ENCODE data around the gene PELI2.

Gene PELI2

GRCh38 chr14:56170877-56171422, 52.7 kb downstream of the PELI2 start:
- FAIRE-seq (no peak), DNase-seq (ENCODE audit: insufficient read length, low spot score) (no peak)

GRCh38 chr14:56172074-56172473, 53.9 kb downstream of the PELI2 start:
- DNase-seq (ENCODE audit: insufficient read length, low spot score) (no peak), FAIRE-seq (no peak)

GRCh38 chr14:56172571-56172971, 54.4 kb downstream of the PELI2 start:
- FAIRE-seq (no peak), DNase-seq (ENCODE audit: insufficient read length, low spot score) (no peak)

GRCh38 chr14:56173365-56173922, 55.2 kb downstream of the PELI2 start:
- no peak for FAIRE-seq

GRCh38 chr14:56175773-56176172, 57.6 kb downstream of the PELI2 start:
- DNase-seq (ENCODE audit: insufficient read length, low spot score): no peak

More at GRCh38 chr14:56173365-56173922, 55.2 kb downstream of the PELI2 start:
- no peak for DNase-seq (ENCODE audit: insufficient read length, low spot score)

GRCh38 chr14:56176530-56176929, 58.3 kb downstream of the PELI2 start:
- no peak for FAIRE-seq
- no peak for DNase-seq (ENCODE audit: insufficient read length, low spot score)

More at GRCh38 chr14:56175773-56176172, 57.6 kb downstream of the PELI2 start:
- no peak for FAIRE-seq

- DNase-seq (ENCODE audit: insufficient read length, low spot score) (no peak), FAIRE-seq (no peak)
These were observed 58.8 kb downstream of the PELI2 start for GRCh38 chr14:56177036-56177435.

GRCh38 chr14:56180754-56181542, 62.7 kb downstream of the PELI2 start:
- FAIRE-seq (no peak), DNase-seq (ENCODE audit: insufficient read length, low spot score) (no peak)

GRCh38 chr14:56181681-56182085, 63.5 kb downstream of the PELI2 start:
- FAIRE-seq: no peak
- no peak for DNase-seq (ENCODE audit: insufficient read length, low spot score)

GRCh38 chr14:56182410-56182809, 64.2 kb downstream of the PELI2 start:
- FAIRE-seq (no peak), DNase-seq (ENCODE audit: insufficient read length, low spot score) (no peak)

GRCh38 chr14:56183631-56184157, 65.5 kb downstream of the PELI2 start:
- FAIRE-seq (no peak), DNase-seq (ENCODE audit: insufficient read length, low spot score) (no peak)

GRCh38 chr14:56185992-56186391, 67.8 kb downstream of the PELI2 start:
- DNase-seq (ENCODE audit: insufficient read length, low spot score) (no peak), FAIRE-seq (no peak)

GRCh38 chr14:56187736-56188135, 69.5 kb downstream of the PELI2 start:
- FAIRE-seq (no peak), DNase-seq (ENCODE audit: insufficient read length, low spot score) (no peak)

- FAIRE-seq: no peak
These were observed 71.1 kb downstream of the PELI2 start for GRCh38 chr14:56189307-56189706.

GRCh38 chr14:56193347-56193746, 75.1 kb downstream of the PELI2 start:
- DNase-seq (ENCODE audit: insufficient read length, low spot score) (no peak), FAIRE-seq (no peak)

More at GRCh38 chr14:56189307-56189706, 71.1 kb downstream of the PELI2 start:
- no peak for DNase-seq (ENCODE audit: insufficient read length, low spot score)

- FAIRE-seq (no peak), DNase-seq (ENCODE audit: insufficient read length, low spot score) (no peak)
These were observed 75.8 kb downstream of the PELI2 start for GRCh38 chr14:56194042-56194441.

- FAIRE-seq (no peak), DNase-seq (ENCODE audit: insufficient read length, low spot score) (no peak)
These were observed 77.0 kb downstream of the PELI2 start for GRCh38 chr14:56195223-56195622.

- DNase-seq (ENCODE audit: insufficient read length, low spot score): peak; percentile 40
- FAIRE-seq: peak; percentile 84
These were observed 77.5 kb downstream of the PELI2 start for GRCh38 chr14:56195704-56196103.

- no peak for FAIRE-seq
- DNase-seq (ENCODE audit: insufficient read length, low spot score): no peak
These were observed 78.1 kb downstream of the PELI2 start for GRCh38 chr14:56196274-56196673.

- FAIRE-seq (no peak), DNase-seq (ENCODE audit: insufficient read length, low spot score) (no peak)
These were observed 78.9 kb downstream of the PELI2 start for GRCh38 chr14:56197150-56197549.

- no peak for DNase-seq (ENCODE audit: insufficient read length, low spot score)
These were observed 80.2 kb downstream of the PELI2 start for GRCh38 chr14:56198438-56198837.

More at GRCh38 chr14:56198438-56198837, 80.2 kb downstream of the PELI2 start:
- FAIRE-seq: peak; percentile 18

Data from GM19239 (cell line).